GM23338 (cell line): ENCODE results near the gene MADCAM1. TPM values are rescaled to one million over a fixed set of nuclear protein-coding genes. Genes with fewer than 3 reads are reported as not detected.

Experiments
- ATAC-seq: fragments of 200-7000 bp; cut with Tn5 transposase; 3 replicates; pipeline ENCODE4 v1.9.1; 2020
- DNase-seq: peaks from one replicate; pipeline ENCODE4 v3.0.0-alpha.2; 2015; ENCODE audit warnings: low spot score
- H2AFZ ChIP-seq: fragments of 200-600 bp; sonication (generic); 2 replicates; pipeline ENCODE4 v1.8.0; 2016; ENCODE audit warnings: antibody characterized with exemption, mild to moderate bottlenecking, moderate library complexity
- H3F3A ChIP-seq: fragments of 200-600 bp; sonication (generic); replicated peaks from 2 replicates; pipeline ENCODE4 v1.8.0; 2017; ENCODE audit warnings: antibody characterized with exemption, mixed run types, low read depth
- H3K27ac ChIP-seq: fragments of 200-600 bp; sonication (generic); 2 replicates; pipeline ENCODE4 v1.6.1; 2016; ENCODE audit warnings: low read depth
- H3K27me3 ChIP-seq: fragments of 200-600 bp; sonication (generic); 2 replicates; pipeline ENCODE4 v1.8.0; 2016; ENCODE audit warnings: mild to moderate bottlenecking, mixed run types, moderate library complexity; ENCODE audit not compliant: insufficient read depth
- H3K36me3 ChIP-seq: fragments of 200-600 bp; sonication (generic); 2 replicates; pipeline ENCODE4 v1.8.0; 2016; ENCODE audit warnings: mild to moderate bottlenecking; ENCODE audit not compliant: insufficient read depth
- H3K4me1 ChIP-seq: fragments of 200-600 bp; sonication (generic); 2 replicates; pipeline ENCODE4 v1.8.0; 2016; ENCODE audit warnings: mild to moderate bottlenecking, moderate library complexity; ENCODE audit not compliant: insufficient read depth
- H3K4me2 ChIP-seq: fragments of 200-600 bp; sonication (generic); 2 replicates; pipeline ENCODE4 v1.7.1; 2017; ENCODE audit warnings: mixed run types
- H3K4me3 ChIP-seq: fragments of 200-600 bp; sonication (generic); 2 replicates; pipeline ENCODE4 v1.6.1; 2016; ENCODE audit warnings: mixed run types
- H3K79me2 ChIP-seq: fragments of 200-600 bp; sonication (generic); replicated peaks from 2 replicates; pipeline ENCODE4 v1.8.0; 2017; ENCODE audit warnings: mild to moderate bottlenecking; ENCODE audit not compliant: insufficient read depth
- H3K9me2 ChIP-seq: fragments of 200-600 bp; sonication (generic); 2 replicates; pipeline ENCODE4 v1.8.0; 2017; ENCODE audit not compliant: insufficient read depth
- H4K20me1 ChIP-seq: fragments of 200-600 bp; sonication (generic); replicated peaks from 2 replicates; pipeline ENCODE4 v1.8.0; 2017; ENCODE audit warnings: mild to moderate bottlenecking; ENCODE audit not compliant: insufficient read depth
- H3K27ac Mint-ChIP-seq: 2 replicates; pipeline ENCODE4 v1.8.0; 2020; ENCODE audit warnings: inconsistent platforms, mild to moderate bottlenecking, moderate library complexity, mixed read lengths
- H3K27me3 Mint-ChIP-seq: 3 replicates; pipeline ENCODE4 v1.8.0; 2022; ENCODE audit warnings: low read depth, mild to moderate bottlenecking, moderate library complexity, mixed read lengths, inconsistent platforms; ENCODE audit not compliant: insufficient read depth, poor library complexity
- H3K36me3 Mint-ChIP-seq: 3 replicates; pipeline ENCODE4 v1.8.0; 2021; ENCODE audit warnings: low read depth, mild to moderate bottlenecking, inconsistent platforms, moderate library complexity, mixed read lengths
- H3K4me1 Mint-ChIP-seq: 3 replicates; pipeline ENCODE4 v1.8.0; 2020; ENCODE audit warnings: mild to moderate bottlenecking, inconsistent platforms, mixed read lengths
- H3K4me3 Mint-ChIP-seq: 3 replicates; pipeline ENCODE4 v1.8.0; 2021; ENCODE audit warnings: moderate library complexity, mild to moderate bottlenecking, inconsistent platforms, mixed read lengths
- H3K9me3 Mint-ChIP-seq: 3 replicates; pipeline ENCODE4 v1.8.0; 2020; ENCODE audit warnings: moderate library complexity, mild to moderate bottlenecking, inconsistent platforms, mixed read lengths
- CREB1 ChIP-seq: fragments of 250-450 bp; sonication (Bioruptor Pico); IDR thresholded peaks from 2 replicates; pipeline ENCODE4 v1.5.0; 2020; ENCODE audit warnings: low read depth, mild to moderate bottlenecking, moderate library complexity
- EZH2 ChIP-seq: fragments of 200-600 bp; sonication (generic); IDR thresholded peaks from one replicate; pipeline ENCODE4 v1.8.0; 2017; ENCODE audit warnings: antibody characterized with exemption, mild to moderate bottlenecking, low read depth; ENCODE audit not compliant: unreplicated experiment
- EZH2phosphoT487 ChIP-seq: fragments of 200-600 bp; sonication (generic); IDR thresholded peaks from one replicate; pipeline ENCODE4 v1.8.1; 2018; ENCODE audit warnings: antibody characterized with exemption; ENCODE audit not compliant: unreplicated experiment
- JUNB ChIP-seq: IDR thresholded peaks from one replicate; pipeline ENCODE4 v1.6.1; 2016; ENCODE audit warnings: antibody characterized with exemption; ENCODE audit not compliant: unreplicated experiment
- NANOG ChIP-seq: IDR thresholded peaks from 2 replicates; pipeline ENCODE4 v1.6.1; 2016; ENCODE audit warnings: antibody characterized with exemption, borderline replicate concordance
- ZNF114 ChIP-seq: fragments of 250-450 bp; sonication (Bioruptor Pico); IDR thresholded peaks from 2 replicates; pipeline ENCODE4 v1.5.0; 2020; ENCODE audit warnings: mild to moderate bottlenecking, moderate library complexity
- ZNF331 ChIP-seq: fragments of 250-450 bp; sonication (Bioruptor Pico); IDR thresholded peaks from 2 replicates; pipeline ENCODE4 v1.5.0; 2020; ENCODE audit warnings: low read depth, mild to moderate bottlenecking, moderate library complexity
- polyA plus RNA-seq: library from polyadenylated mRNA; unstranded; fragments of >200 nt; fragmentation: Nextera tagmentation; extraction: Ambion mirVana; gene quantifications from 2 replicates; pipeline ENCODE4 v1.2.1, GENCODE V29; 2016
- total RNA-seq: library from RNA; depleted of rRNA; stranded (reverse); fragments of >200 nt; shearing (Covaris generic); gene quantifications from 2 replicates; pipeline ENCODE4 v1.2.3, GENCODE V29; 2014
- TF ChIP-seq, protein P1 (sequence below), 2 experiments: fragments of 200-600 bp in 1 of 2; sonication (generic) in 1 of 2; conservative IDR thresholded peaks; 2 replicates each; pipeline versions ENCODE4 v1.5.1 to v1.6.1; 2016 to 2017; ENCODE audit warnings: antibody characterized with exemption in 2 of 2, low read depth in 2 of 2, mild to moderate bottlenecking in 2 of 2, moderate library complexity in 1 of 2

The MADCAM1 gene
- total and polyA plus RNA-seq, 2 experiments from 2014 or later: 2.1 to 2.5 TPM

DNA sequence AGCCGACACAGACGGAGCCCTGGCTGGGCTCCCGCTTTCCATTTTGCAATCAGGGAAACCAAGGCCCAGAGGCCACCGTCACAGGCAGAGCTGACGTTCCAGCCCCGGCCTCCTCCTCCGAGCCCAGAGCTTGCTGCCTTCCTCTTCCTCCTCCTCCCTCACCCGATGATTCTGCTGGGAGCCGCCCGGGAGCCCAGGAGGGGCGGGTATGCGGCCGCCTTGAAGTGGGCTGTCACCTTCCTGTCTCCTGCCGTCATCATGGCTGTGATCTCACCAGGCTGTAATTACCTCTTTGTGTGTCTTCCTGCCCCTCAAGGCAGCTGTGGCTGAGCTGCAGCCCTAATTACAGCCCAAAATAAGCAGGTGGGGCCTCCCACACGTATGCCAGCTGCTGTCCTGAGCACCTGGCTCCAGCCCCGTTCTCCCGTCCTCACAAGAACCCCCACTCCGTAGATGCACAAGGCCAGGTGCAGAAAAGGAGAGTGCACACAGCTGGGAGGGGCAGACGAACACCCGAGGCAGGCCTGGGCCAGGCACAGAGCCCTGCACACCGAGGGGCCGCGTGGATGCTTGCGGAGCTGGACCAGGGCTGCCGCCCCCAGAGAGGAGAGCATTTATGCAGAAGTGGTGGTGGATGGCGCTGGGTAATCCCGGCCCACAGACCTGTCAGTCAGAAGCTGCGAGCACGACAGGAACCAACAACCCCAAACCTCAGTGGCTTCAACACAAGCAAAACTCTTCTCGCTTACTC is 15.0 kb downstream of the MADCAM1 start:
- H3K27ac ChIP-seq: no peak overlapping the region
- H4K20me1 ChIP-seq: no peaks in the 10 kb centered on the region
- Mint-ChIP-seq H3K4me1 (peaks cover 17% of the 10 kb centered on the region; the same call in 2 of the 3 replicates), H3K27me3 (peaks cover 32% of the 10 kb centered on the region), H3K9me3 (peaks cover 9% of the 10 kb centered on the region), H3K27ac (peak overlapping the region; percentile 41; the same call in 1 of the 2 replicates), H3K4me3 (peak overlapping the region; percentile 63), H3K36me3 (peaks cover 30% of the 10 kb centered on the region)
- H2AFZ ChIP-seq: no peak overlapping the region
- no peak for TF ChIP-seq ZNF331
- no peak for TF ChIP-seq NANOG
- TF ChIP-seq EZH2: no peak
- no peak for TF ChIP-seq ZNF114 (CRISPR knock-in tag)
- no peak for TF ChIP-seq EZH2phosphoT487
- TF ChIP-seq JUNB: no peak
- peak; percentile 38; the same call in 1 of the 2 replicates for TF ChIP-seq CREB1 (CRISPR knock-in tag)
- TF ChIP-seq, protein P1, sequence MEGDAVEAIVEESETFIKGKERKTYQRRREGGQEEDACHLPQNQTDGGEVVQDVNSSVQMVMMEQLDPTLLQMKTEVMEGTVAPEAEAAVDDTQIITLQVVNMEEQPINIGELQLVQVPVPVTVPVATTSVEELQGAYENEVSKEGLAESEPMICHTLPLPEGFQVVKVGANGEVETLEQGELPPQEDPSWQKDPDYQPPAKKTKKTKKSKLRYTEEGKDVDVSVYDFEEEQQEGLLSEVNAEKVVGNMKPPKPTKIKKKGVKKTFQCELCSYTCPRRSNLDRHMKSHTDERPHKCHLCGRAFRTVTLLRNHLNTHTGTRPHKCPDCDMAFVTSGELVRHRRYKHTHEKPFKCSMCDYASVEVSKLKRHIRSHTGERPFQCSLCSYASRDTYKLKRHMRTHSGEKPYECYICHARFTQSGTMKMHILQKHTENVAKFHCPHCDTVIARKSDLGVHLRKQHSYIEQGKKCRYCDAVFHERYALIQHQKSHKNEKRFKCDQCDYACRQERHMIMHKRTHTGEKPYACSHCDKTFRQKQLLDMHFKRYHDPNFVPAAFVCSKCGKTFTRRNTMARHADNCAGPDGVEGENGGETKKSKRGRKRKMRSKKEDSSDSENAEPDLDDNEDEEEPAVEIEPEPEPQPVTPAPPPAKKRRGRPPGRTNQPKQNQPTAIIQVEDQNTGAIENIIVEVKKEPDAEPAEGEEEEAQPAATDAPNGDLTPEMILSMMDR (conservative IDR thresholded peaks at IDR 0.05; ENCODE audit: low read depth in 2 of 2): no peak
- H3K79me2 ChIP-seq: no peaks in the 10 kb centered on the region
- ATAC-seq: peak; percentile 0; the same call in 1 of the 3 replicates
- no peaks in the 10 kb centered on the region; the same call in 1 of the 2 replicates for H3K36me3 ChIP-seq
- H3K4me1 ChIP-seq: peaks cover 5% of the 10 kb centered on the region; the same call in 1 of the 2 replicates
- H3K4me2 ChIP-seq: peak overlapping the region; percentile 71
- peaks cover 20% of the 10 kb centered on the region; the same call in 1 of the 2 replicates for H3F3A ChIP-seq
- peak overlapping the region; percentile 26; the same call in 1 of the 2 replicates for H3K4me3 ChIP-seq
- no peak for DNase-seq
- no peaks in the 10 kb centered on the region for H3K27me3 ChIP-seq
- no peaks in the 10 kb centered on the region for H3K9me2 ChIP-seq

DNA sequence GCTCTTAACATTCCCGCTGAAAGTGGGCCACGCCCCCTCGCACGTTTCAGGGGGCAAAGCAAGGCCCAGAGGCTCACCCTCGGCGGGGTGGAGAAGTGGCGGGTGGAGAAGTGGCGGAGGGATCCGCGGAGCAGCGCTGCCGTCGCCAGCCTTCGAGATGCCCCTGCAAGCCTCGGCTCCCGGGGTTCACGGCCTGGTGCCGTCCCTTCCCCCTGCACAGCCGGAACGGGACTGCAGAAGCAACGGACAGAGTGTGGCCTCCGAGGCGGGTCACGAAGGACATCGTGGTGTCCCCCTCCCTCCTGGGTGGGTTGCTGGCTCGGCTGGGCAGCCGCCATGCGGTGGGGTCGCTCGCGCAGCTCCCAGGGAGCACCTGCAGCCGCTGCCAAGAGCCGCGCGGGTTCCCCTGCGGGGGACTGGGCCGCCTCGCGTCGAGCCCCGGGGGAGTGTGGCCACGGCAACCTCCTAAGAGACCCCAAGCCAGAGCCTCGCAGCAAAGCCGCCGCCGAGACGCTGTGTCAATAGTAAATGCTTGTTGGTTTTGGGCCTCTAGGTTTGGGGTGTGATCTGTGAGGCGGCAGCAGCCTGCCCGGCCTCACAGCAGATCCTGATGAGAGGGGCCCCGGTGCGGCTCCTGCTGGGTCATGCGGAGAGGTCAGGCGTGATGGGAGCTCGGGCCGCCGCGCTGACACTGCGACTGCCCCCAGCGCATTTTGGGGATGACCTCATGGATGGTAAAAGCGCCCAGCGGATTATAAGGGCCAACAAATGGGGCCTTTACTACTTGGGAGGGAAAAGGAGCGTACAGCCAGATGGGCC is 16.5 kb downstream of the MADCAM1 start:
- DNase-seq (no peak), ATAC-seq (no peak; the same call in 2 of the 3 replicates)
- no peak overlapping the region for H3K27ac ChIP-seq
- H3K27me3 ChIP-seq: no peaks in the 10 kb centered on the region
- H3K79me2 ChIP-seq: no peaks in the 10 kb centered on the region
- H3K36me3 ChIP-seq: no peaks in the 10 kb centered on the region; the same call in 1 of the 2 replicates
- H3K4me2 ChIP-seq: 0 out of 2 replicates have a peak overlapping the region, but pooled peaks have one; percentile 14
- Mint-ChIP-seq H3K9me3 (peaks cover 9% of the 10 kb centered on the region), H3K27me3 (peaks cover 37% of the 10 kb centered on the region), H3K36me3 (peaks cover 30% of the 10 kb centered on the region), H3K27ac (no peak overlapping the region), H3K4me1 (peaks cover 23% of the 10 kb centered on the region), H3K4me3 (no peak overlapping the region)
- H3F3A ChIP-seq: peaks cover 24% of the 10 kb centered on the region
- 0 out of 2 replicates have a peak overlapping the region, but pooled peaks have one; percentile 20 for H3K4me3 ChIP-seq
- no peaks in the 10 kb centered on the region for H3K9me2 ChIP-seq
- H4K20me1 ChIP-seq: no peaks in the 10 kb centered on the region
- peaks cover 4% of the 10 kb centered on the region; the same call in 1 of the 2 replicates for H3K4me1 ChIP-seq
- TF ChIP-seq EZH2 (no peak), JUNB (no peak)
- no peak overlapping the region for H2AFZ ChIP-seq
